H1 (cell line): Measurements from ENCODE around the gene TTC9. TPM values are rescaled to one million over a fixed set of nuclear protein-coding genes. Genes with fewer than 3 reads are reported as not detected.

Experiments used
- HDAC2 ChIP-seq, 2 experiments: fragments of 300-600 bp in 1 of 2; sonication (generic) in 1 of 2; IDR thresholded peaks; 2 replicates each; pipeline ENCODE4 v1.6.1; 2011 to 2012; ENCODE audit warnings: low read depth in 2 of 2, low read length in 2 of 2, mild to moderate bottlenecking in 2 of 2, moderate library complexity in 2 of 2, borderline replicate concordance in 1 of 2, inconsistent platforms in 1 of 2
- RAD21 ChIP-seq, 2 experiments: IDR thresholded peaks in 1 of 2; conservative IDR thresholded peaks in 1 of 2; 2 replicates each; pipeline ENCODE4 v1.6.1; 2011; ENCODE audit warnings: low read depth in 2 of 2, low read length in 2 of 2, improper control_type of control experiment in 1 of 2, inconsistent platforms in 1 of 2, mild to moderate bottlenecking in 1 of 2, moderate library complexity in 1 of 2
- SP4 ChIP-seq: IDR thresholded peaks from 2 replicates; pipeline ENCODE4 v1.6.1; 2012; ENCODE audit warnings: low read length, inconsistent platforms
- SRF ChIP-seq: IDR thresholded peaks from 2 replicates; pipeline ENCODE4 v1.6.1; 2011; ENCODE audit warnings: mild to moderate bottlenecking, low read depth, low read length, moderate library complexity
- TCF12 ChIP-seq: IDR thresholded peaks from 2 replicates; pipeline ENCODE4 v1.6.1; 2011; ENCODE audit warnings: low read depth, mild to moderate bottlenecking, low read length
- polyA plus RNA-seq, 7 experiments: library from polyadenylated mRNA; depleted of rRNA in 3 of 7; stranded (reverse) in 5 of 7; unstranded in 2 of 7; fragments of >200 nt in 5 of 7; fragments of 200-250 nt in 2 of 7; gene quantifications; 1 replicate in 5 of 7; 2 replicates in 1 of 7; 4 replicates in 1 of 7; pipeline versions ENCODE4 v1.2.1 to v1.2.3, GENCODE V29; 2011 to 2013; ENCODE audit warnings: missing spikeins in 2 of 7, mixed read lengths in 2 of 7
- total RNA-seq: library from RNA; stranded (reverse); fragmentation: NEBNext Ultra II Directional; extraction: Animal tissue kit (Norgen Biotek cat#: 25700); gene quantifications from 2 replicates; pipeline ENCODE4 v1.2.1, GENCODE V29; 2021
- TF ChIP-seq, protein P1 (sequence below): IDR thresholded peaks from 2 replicates; pipeline ENCODE4 v1.6.1; 2012; ENCODE audit warnings: low read length, inconsistent platforms

TTC9 gene
- total and polyA plus RNA-seq, 2 of the 8 experiments (the other 6 are each of a cell fraction or from before 2014, with no cell fraction given), result 21.0 to 29.5 TPM

DNA sequence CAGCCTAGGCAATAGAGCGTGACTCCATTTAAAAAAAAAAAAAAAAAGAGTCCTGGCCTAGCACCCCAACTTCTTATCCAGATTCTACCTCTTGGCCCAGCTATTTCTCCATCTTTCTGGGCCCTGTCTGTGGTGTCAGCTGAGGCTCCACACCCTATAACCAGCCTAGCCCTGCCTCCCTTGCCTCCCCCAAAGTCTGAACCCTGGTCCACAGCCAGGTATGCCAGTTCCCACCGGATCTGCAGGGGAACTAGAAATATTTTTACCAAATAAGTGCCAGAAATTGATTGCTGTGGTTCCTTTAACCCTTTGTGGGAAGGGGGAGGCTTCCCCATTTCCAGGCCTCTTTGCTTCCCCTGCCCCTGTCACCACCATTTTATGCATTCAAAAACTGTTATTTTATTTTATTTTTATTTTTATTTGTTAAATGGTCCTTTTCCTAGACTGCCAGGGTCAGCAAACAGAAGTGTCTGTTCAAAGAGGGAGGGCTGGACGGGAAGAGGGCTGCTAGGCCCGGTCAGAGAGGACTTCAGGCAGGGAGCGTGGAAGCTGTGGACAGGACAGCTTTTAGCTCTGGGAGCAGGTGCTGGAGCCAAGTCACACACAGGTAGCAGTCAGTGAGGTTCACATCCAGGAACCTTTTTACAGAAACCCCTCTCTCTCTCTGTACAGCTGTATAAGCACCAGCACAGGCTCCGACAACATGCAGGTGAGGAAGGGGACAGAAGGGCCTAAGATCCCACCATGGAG, 23.2 kb downstream of the TTC9 start (continued):
- TF ChIP-seq, protein P1, sequence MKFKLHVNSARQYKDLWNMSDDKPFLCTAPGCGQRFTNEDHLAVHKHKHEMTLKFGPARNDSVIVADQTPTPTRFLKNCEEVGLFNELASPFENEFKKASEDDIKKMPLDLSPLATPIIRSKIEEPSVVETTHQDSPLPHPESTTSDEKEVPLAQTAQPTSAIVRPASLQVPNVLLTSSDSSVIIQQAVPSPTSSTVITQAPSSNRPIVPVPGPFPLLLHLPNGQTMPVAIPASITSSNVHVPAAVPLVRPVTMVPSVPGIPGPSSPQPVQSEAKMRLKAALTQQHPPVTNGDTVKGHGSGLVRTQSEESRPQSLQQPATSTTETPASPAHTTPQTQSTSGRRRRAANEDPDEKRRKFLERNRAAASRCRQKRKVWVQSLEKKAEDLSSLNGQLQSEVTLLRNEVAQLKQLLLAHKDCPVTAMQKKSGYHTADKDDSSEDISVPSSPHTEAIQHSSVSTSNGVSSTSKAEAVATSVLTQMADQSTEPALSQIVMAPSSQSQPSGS, result no peak
- TF ChIP-seq HDAC2 (IDR thresholded peaks at IDR 0.05; ENCODE audit: borderline replicate concordance in 1 of 2, low read depth in 2 of 2, low read length in 2 of 2) (no peak), SP4 (no peak), TCF12 (no peak), SRF (no peak), RAD21 (IDR thresholded peaks at IDR 0.05 in 1 of 2, conservative IDR thresholded peaks at IDR 0.05 in 1 of 2; ENCODE audit: low read depth in 2 of 2, low read length in 2 of 2) (no peak)
